Activated CD4-positive, CD25-positive, alpha-beta regulatory T cell treated with anti-CD3 and anti-CD28 coated beads, Interleukin-2, amount 50 U/mL, for 24 hours (primary cell): ENCODE results near the gene ILDR2.
A peak's percentile ranks its signal among the peaks of the same experiment; 100 is the strongest.

Experiments
- ATAC-seq, 2 donors: fragments of 150-1000 bp; cut with Tn5 transposase; one replicate each; pipeline ENCODE4 v1.10.0; 2021; ENCODE audit warnings: mild to moderate bottlenecking in 1 of 2, moderate library complexity in 1 of 2

ILDR2 gene

GRCh38 chr1:166975361-166976129 is at the start of gene ILDR2:
Gene ILDR2, minus strand, starts transcription at chr1:166975540. Its CDS starts 272 bp downstream, at chr1:166975268.
- ATAC-seq = peak; percentile 77 to 80

GRCh38 chr1:167022384-167022783 is 47.0 kb upstream of the ILDR2 start:
- ATAC-seq = no peak

- ATAC-seq = no peak
These were observed 40.9 kb upstream of the ILDR2 start for GRCh38 chr1:167016100-167016750.

- no peak for ATAC-seq
These were observed 38.0 kb upstream of the ILDR2 start for GRCh38 chr1:167013108-167013929.

GRCh38 chr1:167012570-167012969 is 37.2 kb upstream of the ILDR2 start:
- ATAC-seq = no peak

- ATAC-seq = no peak
These were observed 36.3 kb upstream of the ILDR2 start for GRCh38 chr1:167011560-167012191.

GRCh38 chr1:167003711-167004110 is 28.4 kb upstream of the ILDR2 start:
- no peak for ATAC-seq

- ATAC-seq = no peak
These were observed 27.0 kb upstream of the ILDR2 start for GRCh38 chr1:167002354-167002753.

GRCh38 chr1:167000546-167000945 is 25.2 kb upstream of the ILDR2 start:
- no peak for ATAC-seq

- peak; percentile 56 to 61 for ATAC-seq
These were observed 24.2 kb upstream of the ILDR2 start for GRCh38 chr1:166999500-167000055.

- ATAC-seq = no peak
These were observed 23.7 kb upstream of the ILDR2 start for GRCh38 chr1:166999075-166999474.

- ATAC-seq = no peak
These were observed 13.7 kb upstream of the ILDR2 start, which contains the start of gene MAEL for GRCh38 chr1:166988974-166989515. Gene MAEL, plus strand, starts transcription at chr1:166989280. Its CDS starts 73 bp downstream, at chr1:166989353.

GRCh38 chr1:166981589-166981988 is 6.2 kb upstream of the ILDR2 start:
- ATAC-seq = no peak

GRCh38 chr1:166980818-166981217 is 5.5 kb upstream of the ILDR2 start:
- no peak for ATAC-seq

GRCh38 chr1:166980383-166980782 is 5.0 kb upstream of the ILDR2 start:
- ATAC-seq = no peak

GRCh38 chr1:166978821-166979220 is 3.5 kb upstream of the ILDR2 start:
- no peak for ATAC-seq

- no peak for ATAC-seq
These were observed 2.6 kb upstream of the ILDR2 start for GRCh38 chr1:166977951-166978350.

- ATAC-seq = peak; percentile 35 to 39
These were observed 544 bp downstream of the ILDR2 start for GRCh38 chr1:166974647-166975345.

GRCh38 chr1:166972826-166973225 is 2.5 kb downstream of the ILDR2 start:
- no peak for ATAC-seq

GRCh38 chr1:166972193-166972592 is 3.1 kb downstream of the ILDR2 start:
- ATAC-seq = no peak

- no peak for ATAC-seq
These were observed 4.1 kb downstream of the ILDR2 start for GRCh38 chr1:166971252-166971651.
